Ishikawa (cell line): ENCODE data around the gene PHYKPL.

ENCODE experiments used
- CEBPB ChIP-seq: IDR thresholded peaks from 2 replicates; pipeline ENCODE4 v1.6.1; 2012
- CREB1 ChIP-seq: IDR thresholded peaks from 2 replicates; pipeline ENCODE4 v1.6.1; 2012; ENCODE audit warnings: low read depth
- EGR1 ChIP-seq: IDR thresholded peaks from 2 replicates; pipeline ENCODE4 v1.6.1; 2012
- EP300 ChIP-seq: IDR thresholded peaks from 2 replicates; pipeline ENCODE4 v1.6.1; 2012; ENCODE audit warnings: borderline replicate concordance
- FOXM1 ChIP-seq: IDR thresholded peaks from 2 replicates; pipeline ENCODE4 v1.6.1; 2012; ENCODE audit warnings: low read depth, borderline replicate concordance
- MAX ChIP-seq: IDR thresholded peaks from 2 replicates; pipeline ENCODE4 v1.6.1; 2012
- NFIC ChIP-seq: IDR thresholded peaks from 2 replicates; pipeline ENCODE4 v1.6.1; 2012
- RAD21 ChIP-seq: IDR thresholded peaks from 2 replicates; pipeline ENCODE4 v1.6.1; 2012; ENCODE audit warnings: low read depth
- REST ChIP-seq: IDR thresholded peaks from 2 replicates; pipeline ENCODE4 v1.6.1; 2012; ENCODE audit warnings: low read depth, mild to moderate bottlenecking
- TAF1 ChIP-seq: IDR thresholded peaks from 2 replicates; pipeline ENCODE4 v1.6.1; 2012; ENCODE audit warnings: low read depth, mild to moderate bottlenecking
- TCF12 ChIP-seq: IDR thresholded peaks from 2 replicates; pipeline ENCODE4 v1.6.1; 2012; ENCODE audit warnings: low read depth
- TEAD4 ChIP-seq: IDR thresholded peaks from 2 replicates; pipeline ENCODE4 v1.6.1; 2012
- USF1 ChIP-seq: IDR thresholded peaks from 2 replicates; pipeline ENCODE4 v1.6.1; 2012
- YY1 ChIP-seq: IDR thresholded peaks from 2 replicates; pipeline ENCODE4 v1.6.1; 2012; ENCODE audit warnings: low read depth
- ZBTB7A ChIP-seq: IDR thresholded peaks from 2 replicates; pipeline ENCODE4 v1.6.1; 2012; ENCODE audit warnings: low read depth

Gene PHYKPL

GRCh38 chr5:178223196-178223773, 9.3 kb downstream of the PHYKPL start:
- TF ChIP-seq REST (no peak), YY1 (no peak), EP300 (no peak), TEAD4 (no peak), TCF12 (no peak), RAD21 (no peak), EGR1 (no peak), CEBPB (no peak)

- no peak for TF ChIP-seq YY1
- TF ChIP-seq NFIC = no peak
- TF ChIP-seq EP300 = no peak
- TF ChIP-seq TCF12 = no peak
- TF ChIP-seq MAX = no peak
- TF ChIP-seq TAF1 = no peak
- TF ChIP-seq FOXM1 = no peak
- TF ChIP-seq USF1 = no peak
- TF ChIP-seq CEBPB = no peak
- no peak for TF ChIP-seq EGR1
- TF ChIP-seq RAD21 = no peak
- no peak for TF ChIP-seq TEAD4
- TF ChIP-seq ZBTB7A = no peak
Measured at GRCh38 chr5:178222292-178222691, 10.3 kb downstream of the PHYKPL start.

- TF ChIP-seq CEBPB = no peak
Measured at GRCh38 chr5:178221853-178222252, 10.7 kb downstream of the PHYKPL start.

GRCh38 chr5:178221282-178221681, 11.3 kb downstream of the PHYKPL start:
- TF ChIP-seq NFIC = no peak
- no peak for TF ChIP-seq ZBTB7A
- no peak for TF ChIP-seq REST
- no peak for TF ChIP-seq YY1
- no peak for TF ChIP-seq RAD21
- no peak for TF ChIP-seq EP300
- no peak for TF ChIP-seq CEBPB
- no peak for TF ChIP-seq MAX
- no peak for TF ChIP-seq CREB1
- TF ChIP-seq TEAD4 = no peak

- TF ChIP-seq CEBPB = no peak
- TF ChIP-seq REST = no peak
- no peak for TF ChIP-seq YY1
Measured at GRCh38 chr5:178218827-178219226, 13.8 kb downstream of the PHYKPL start.

- TF ChIP-seq TCF12 = no peak
- no peak for TF ChIP-seq NFIC
- TF ChIP-seq USF1 = no peak
- no peak for TF ChIP-seq EP300
- TF ChIP-seq RAD21 = no peak
- no peak for TF ChIP-seq EGR1
- no peak for TF ChIP-seq CREB1
- TF ChIP-seq REST = no peak
- no peak for TF ChIP-seq MAX
- TF ChIP-seq CEBPB = no peak
- no peak for TF ChIP-seq FOXM1
- TF ChIP-seq YY1 = no peak
- no peak for TF ChIP-seq TEAD4
- TF ChIP-seq TAF1 = no peak
- no peak for TF ChIP-seq ZBTB7A
Measured at GRCh38 chr5:178218237-178218776, 14.3 kb downstream of the PHYKPL start.
